Activated T-cell treated with anti-CD3 and anti-CD28 coated beads for 1 hour (primary cell): ENCODE data around the gene PRR23B.

Source experiments
- DNase-seq: peaks from one replicate; pipeline ENCODE4 v3.0.0-alpha.2; 2020; ENCODE audit warnings: low read depth

The PRR23B gene

GRCh38 chr3:138974462-138974861 lies 46.3 kb downstream of the PRR23B start:
- DNase-seq = no peak

- no peak for DNase-seq
Observed at GRCh38 chr3:138972941-138973340, 47.8 kb downstream of the PRR23B start.

GRCh38 chr3:138971766-138972320 lies 48.9 kb downstream of the PRR23B start:
- DNase-seq = no peak
